Parathyroid adenoma (tissue), 2 donors: ENCODE data around the gene VAPB.

Experiments
- H2AFZ ChIP-seq: fragments of 300-600 bp; sonication (generic); one replicate; pipeline ENCODE4 v1.7.0; 2017; ENCODE audit warnings: antibody characterized with exemption, mild to moderate bottlenecking
- H3K27ac ChIP-seq: fragments of 300-600 bp; sonication (generic); one replicate; pipeline ENCODE4 v1.7.0; 2017
- H3K27me3 ChIP-seq: fragments of 300-600 bp; sonication (generic); one replicate; pipeline ENCODE4 v1.7.0; 2017; ENCODE audit warnings: low read length; ENCODE audit not compliant: control insufficient read depth, insufficient read depth
- H3K36me3 ChIP-seq: fragments of 300-600 bp; sonication (generic); one replicate; pipeline ENCODE4 v1.7.0; 2017; ENCODE audit warnings: low read length; ENCODE audit not compliant: control insufficient read depth, insufficient read depth
- H3K4me1 ChIP-seq: fragments of 300-600 bp; sonication (generic); one replicate; pipeline ENCODE4 v1.7.0; 2017; ENCODE audit warnings: control low read depth
- H3K4me2 ChIP-seq: fragments of 300-600 bp; sonication (generic); one replicate; pipeline ENCODE4 v1.7.0; 2017; ENCODE audit warnings: low read length
- H3K4me3 ChIP-seq: fragments of 300-600 bp; sonication (generic); one replicate; pipeline ENCODE4 v1.7.0; 2017; ENCODE audit warnings: low read depth, low read length
- H3K79me2 ChIP-seq: fragments of 300-600 bp; sonication (generic); one replicate; pipeline ENCODE4 v1.7.0; 2017; ENCODE audit warnings: control low read depth
- H3K9ac ChIP-seq: fragments of 300-600 bp; sonication (generic); one replicate; pipeline ENCODE4 v1.7.0; 2017; ENCODE audit warnings: mild to moderate bottlenecking
- H3K9me3 ChIP-seq: fragments of 300-600 bp; sonication (generic); one replicate; pipeline ENCODE4 v1.7.0; 2017; ENCODE audit warnings: low read length; ENCODE audit not compliant: control insufficient read depth
- TF ChIP-seq, protein P1 (sequence below): fragments of 300-600 bp; sonication (generic); IDR thresholded peaks from one replicate; pipeline ENCODE4 v1.7.0; 2017; ENCODE audit warnings: antibody characterized with exemption, mild to moderate bottlenecking
- donor health status: primary hyperparathyroidism.

The VAPB gene

GRCh38 chr20:58377017-58377416, 12.0 kb upstream of the VAPB start:
- no peaks in the 10 kb centered on the region for H3K4me1 ChIP-seq
- no peak overlapping the region for H3K4me3 ChIP-seq

DNA sequence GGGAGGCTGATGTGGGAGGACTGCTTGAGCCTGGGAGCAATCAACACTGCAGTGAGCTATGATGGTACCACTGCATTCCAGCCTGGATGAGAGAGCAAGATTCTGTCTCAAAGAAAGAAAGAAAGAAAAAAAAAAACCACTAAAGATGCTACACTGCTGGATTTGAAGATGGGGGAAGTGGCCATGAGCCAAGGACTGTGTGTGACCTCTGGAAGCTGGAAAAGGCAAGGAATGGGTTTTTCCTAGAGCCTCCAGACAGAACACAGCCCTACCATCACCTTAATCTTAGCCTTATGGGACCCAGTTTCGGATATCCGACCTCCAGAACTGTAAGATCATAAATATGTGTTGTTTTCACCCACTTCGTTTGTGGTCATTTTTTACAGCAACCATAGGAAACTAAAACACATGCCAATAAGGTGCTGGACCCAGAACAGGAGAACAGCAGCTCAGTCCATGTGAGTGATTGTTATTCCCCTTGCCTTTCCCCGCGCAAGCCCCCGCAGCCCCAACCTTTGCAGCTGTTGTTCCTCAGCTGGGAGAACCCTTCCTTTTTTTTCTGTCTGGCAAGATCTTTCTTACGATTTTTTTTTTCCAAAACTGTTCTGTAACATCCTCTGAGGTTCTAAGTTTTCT, 11.1 kb upstream of the VAPB start:
- no peak overlapping the region for H2AFZ ChIP-seq
- no peaks in the 10 kb centered on the region for H3K79me2 ChIP-seq
- no peaks in the 10 kb centered on the region for H3K27me3 ChIP-seq
- no peak overlapping the region for H3K9ac ChIP-seq
- H3K36me3 ChIP-seq: no peaks in the 10 kb centered on the region
- no peaks in the 10 kb centered on the region for H3K4me1 ChIP-seq
- no peak overlapping the region for H3K4me2 ChIP-seq
- no peak overlapping the region for H3K4me3 ChIP-seq
- TF ChIP-seq, protein P1, sequence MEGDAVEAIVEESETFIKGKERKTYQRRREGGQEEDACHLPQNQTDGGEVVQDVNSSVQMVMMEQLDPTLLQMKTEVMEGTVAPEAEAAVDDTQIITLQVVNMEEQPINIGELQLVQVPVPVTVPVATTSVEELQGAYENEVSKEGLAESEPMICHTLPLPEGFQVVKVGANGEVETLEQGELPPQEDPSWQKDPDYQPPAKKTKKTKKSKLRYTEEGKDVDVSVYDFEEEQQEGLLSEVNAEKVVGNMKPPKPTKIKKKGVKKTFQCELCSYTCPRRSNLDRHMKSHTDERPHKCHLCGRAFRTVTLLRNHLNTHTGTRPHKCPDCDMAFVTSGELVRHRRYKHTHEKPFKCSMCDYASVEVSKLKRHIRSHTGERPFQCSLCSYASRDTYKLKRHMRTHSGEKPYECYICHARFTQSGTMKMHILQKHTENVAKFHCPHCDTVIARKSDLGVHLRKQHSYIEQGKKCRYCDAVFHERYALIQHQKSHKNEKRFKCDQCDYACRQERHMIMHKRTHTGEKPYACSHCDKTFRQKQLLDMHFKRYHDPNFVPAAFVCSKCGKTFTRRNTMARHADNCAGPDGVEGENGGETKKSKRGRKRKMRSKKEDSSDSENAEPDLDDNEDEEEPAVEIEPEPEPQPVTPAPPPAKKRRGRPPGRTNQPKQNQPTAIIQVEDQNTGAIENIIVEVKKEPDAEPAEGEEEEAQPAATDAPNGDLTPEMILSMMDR: no peak
- peaks cover 3% of the 10 kb centered on the region for H3K9me3 ChIP-seq
- no peak overlapping the region for H3K27ac ChIP-seq

More at GRCh38 chr20:58377017-58377416, 12.0 kb upstream of the VAPB start:
- Histone ChIP-seq H3K4me2 (no peak overlapping the region), H3K79me2 (no peaks in the 10 kb centered on the region), H3K9ac (no peak overlapping the region), H3K27ac (no peak overlapping the region), H3K36me3 (no peaks in the 10 kb centered on the region), H2AFZ (no peak overlapping the region), H3K27me3 (no peaks in the 10 kb centered on the region), H3K9me3 (peaks cover 3% of the 10 kb centered on the region)
- TF ChIP-seq, protein P1: no peak

- H2AFZ ChIP-seq: no peak overlapping the region
- peaks cover 3% of the 10 kb centered on the region for H3K9me3 ChIP-seq
- no peak overlapping the region for H3K4me2 ChIP-seq
- TF ChIP-seq, protein P1: no peak
- no peak overlapping the region for H3K4me3 ChIP-seq
- H3K27ac ChIP-seq: no peak overlapping the region
- H3K4me1 ChIP-seq: no peaks in the 10 kb centered on the region
- H3K9ac ChIP-seq: no peak overlapping the region
- no peaks in the 10 kb centered on the region for H3K36me3 ChIP-seq
- no peaks in the 10 kb centered on the region for H3K27me3 ChIP-seq
- H3K79me2 ChIP-seq: no peaks in the 10 kb centered on the region
These were observed 10.3 kb upstream of the VAPB start for GRCh38 chr20:58378704-58379103.

GRCh38 chr20:58381627-58382026, 7.4 kb upstream of the VAPB start:
- H3K4me3 ChIP-seq: no peak overlapping the region
- no peaks in the 10 kb centered on the region for H3K36me3 ChIP-seq
- H3K9me3 ChIP-seq: peaks cover 3% of the 10 kb centered on the region
- no peaks in the 10 kb centered on the region for H3K79me2 ChIP-seq
- H3K27ac ChIP-seq: no peak overlapping the region
- TF ChIP-seq, protein P1: no peak
- H3K4me2 ChIP-seq: no peak overlapping the region
- no peaks in the 10 kb centered on the region for H3K4me1 ChIP-seq
- H2AFZ ChIP-seq: no peak overlapping the region
- no peaks in the 10 kb centered on the region for H3K27me3 ChIP-seq
- H3K9ac ChIP-seq: no peak overlapping the region

DNA sequence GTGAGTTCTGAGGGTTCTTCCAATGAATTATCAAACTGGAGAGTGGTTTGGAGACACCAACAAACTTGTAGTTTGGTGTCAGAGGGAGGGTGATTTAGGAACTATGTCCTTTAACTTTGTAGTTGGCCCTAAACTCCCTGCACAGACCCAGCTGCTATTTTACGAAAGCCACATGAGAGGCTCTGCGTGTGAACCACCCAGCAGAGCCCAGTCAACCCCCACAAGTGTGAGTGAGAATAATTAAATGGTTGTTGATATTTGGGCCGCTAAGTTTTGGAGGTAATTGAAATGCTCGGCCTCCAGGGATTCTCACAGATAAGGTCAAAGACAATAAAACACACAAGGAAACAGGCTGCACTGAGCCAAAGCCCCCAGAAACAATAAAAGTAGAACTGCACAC, 6.9 kb upstream of the VAPB start:
- TF ChIP-seq, protein P1: no peak
- no peak overlapping the region for H3K4me2 ChIP-seq
- H3K27me3 ChIP-seq: no peaks in the 10 kb centered on the region
- H3K4me1 ChIP-seq: no peaks in the 10 kb centered on the region
- H3K79me2 ChIP-seq: no peaks in the 10 kb centered on the region
- H3K9ac ChIP-seq: no peak overlapping the region
- H3K27ac ChIP-seq: no peak overlapping the region
- peaks cover 3% of the 10 kb centered on the region for H3K9me3 ChIP-seq
- H3K4me3 ChIP-seq: no peak overlapping the region
- no peak overlapping the region for H2AFZ ChIP-seq
- no peaks in the 10 kb centered on the region for H3K36me3 ChIP-seq
